ENCODE data around the gene GSN. TPM values are rescaled to one million over a fixed set of nuclear protein-coding genes. Genes with fewer than 3 reads are reported as not detected.
A peak's percentile ranks its signal among the peaks of the same experiment; 100 is the strongest.

The GSN gene
- total RNA-seq, 8 experiments from 2014 or later = 41.1 to 1,937 (median 118) TPM

- in situ Hi-C loops (cut with MboI; ENCODE audit: low pct_unique_long_range_greater_than_20kb in 2 of 9, low sequenced_read_pairs in 9 of 9, unreplicated experiment in 9 of 9) = no loop called here
- 0 to 21% (median 16%) methylated on average over 2 to 8 of the region's 12 CpGs; no CpG with 5 or more reads in 2 of the 10 experiments for WGBS, 10 experiments
These were observed 1.1 kb downstream of the GSN start for GRCh38 chr9:121268851-121269641.

GRCh38 chr9:121269642-121270254, 1.8 kb downstream of the GSN start:
- 0 to 100% (median 54%) methylated on average over 1 to 2 of the region's 5 CpGs; no CpG with 5 or more reads in 4 of the 10 experiments for WGBS, 10 experiments
- no peak overlapping the region for H3K27ac ChIP-seq

More at GRCh38 chr9:121268851-121269641, 1.1 kb downstream of the GSN start:
- ATAC-seq (replicated peaks in 6 of 8) = peak; percentile 0 to 48 (median 4)
- H3K27ac ChIP-seq = no peak overlapping the region
- H3K4me1 ChIP-seq (replicated peaks in 1 of 2) = peaks cover 22 to 27% of the 10 kb centered on the region in 2 donors
- peak overlapping the region; percentile 38 to 88 (median 76) for H3K4me3 ChIP-seq

GRCh38 chr9:121271368-121272341, 3.7 kb downstream of the GSN start:
- Histone ChIP-seq H3K4me1 (replicated peaks in 1 of 2) (peaks cover 22 to 27% of the 10 kb centered on the region in 2 donors), H3K27ac (no peak overlapping the region), H3K4me3 (no peak overlapping the region)
- ATAC-seq (replicated peaks in 6 of 8) = no peak
- WGBS, 10 experiments = 9 to 87% (median 64%) methylated on average over 1 to 7 of the region's 13 CpGs
- in situ Hi-C loops (cut with MboI; ENCODE audit: low pct_unique_long_range_greater_than_20kb in 2 of 9, low sequenced_read_pairs in 9 of 9, unreplicated experiment in 9 of 9) = no loop called here

More at GRCh38 chr9:121269642-121270254, 1.8 kb downstream of the GSN start:
- no peak for ATAC-seq (replicated peaks in 6 of 8)
- H3K4me1 ChIP-seq (replicated peaks in 1 of 2) = peaks cover 22 to 27% of the 10 kb centered on the region in 2 donors
- in situ Hi-C loops (cut with MboI; ENCODE audit: low pct_unique_long_range_greater_than_20kb in 2 of 9, low sequenced_read_pairs in 9 of 9, unreplicated experiment in 9 of 9) = no loop called here
- H3K4me3 ChIP-seq = peak overlapping the region in 4 of 5 donors; percentile 76 to 88 (median 76)

DNA sequence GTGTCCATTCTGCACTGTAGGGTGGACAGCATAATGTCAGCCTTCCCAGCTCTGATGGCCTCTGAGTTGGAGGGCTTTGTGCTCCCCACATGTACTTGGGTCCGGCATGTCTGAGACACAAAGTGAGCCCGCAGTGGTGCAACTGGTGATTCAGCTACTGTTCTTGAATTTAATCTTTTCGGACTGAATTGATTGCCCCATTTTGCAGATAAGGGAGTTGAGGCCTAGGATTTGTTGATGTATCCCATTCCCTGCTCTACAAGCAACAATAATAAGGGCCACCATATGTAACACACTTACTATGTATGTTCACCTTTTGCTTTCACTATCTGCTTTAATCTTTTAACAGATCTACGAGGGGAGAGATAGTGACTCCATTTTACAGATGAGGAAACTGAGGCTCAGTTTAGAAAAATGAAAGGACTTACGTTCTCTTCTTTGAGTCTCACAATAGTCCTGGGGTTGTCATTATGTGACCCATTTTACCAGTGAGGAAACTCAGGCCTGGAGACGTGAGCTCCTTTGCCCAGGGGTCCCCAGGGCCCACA, 4.5 kb downstream of the GSN start:
- peaks cover 22 to 25% of the 10 kb centered on the region in 2 donors for H3K4me1 ChIP-seq (replicated peaks in 1 of 2)
- WGBS, 10 experiments = 60 to 100% (median 88%) methylated on average over 1 to 4 of the region's 6 CpGs; no CpG with 5 or more reads in 2 of the 10 experiments
- no peak overlapping the region for H3K4me3 ChIP-seq
- no peak overlapping the region for H3K27ac ChIP-seq
- in situ Hi-C loops (cut with MboI; ENCODE audit: low pct_unique_long_range_greater_than_20kb in 2 of 9, low sequenced_read_pairs in 9 of 9, unreplicated experiment in 9 of 9) = no loop called here
- ATAC-seq (replicated peaks in 6 of 8) = no peak

GRCh38 chr9:121273064-121273775, 5.3 kb downstream of the GSN start:
- peaks cover 24 to 27% of the 10 kb centered on the region in 2 donors for H3K4me1 ChIP-seq (replicated peaks in 1 of 2)
- no peak overlapping the region for H3K27ac ChIP-seq
- in situ Hi-C loops (cut with MboI; ENCODE audit: low pct_unique_long_range_greater_than_20kb in 2 of 9, low sequenced_read_pairs in 9 of 9, unreplicated experiment in 9 of 9) = no loop called here
- 44 to 100% (median 85%) methylated on average over 1 to 4 of the region's 4 CpGs for WGBS, 10 experiments
- peak in 1 of 8 experiments; percentile 65 for ATAC-seq (replicated peaks in 6 of 8)
- no peak overlapping the region for H3K4me3 ChIP-seq

- in situ Hi-C loops (cut with MboI; ENCODE audit: low pct_unique_long_range_greater_than_20kb in 2 of 9, low sequenced_read_pairs in 9 of 9, unreplicated experiment in 9 of 9) = no loop called here
- Histone ChIP-seq H3K4me3 (no peak overlapping the region), H3K4me1 (replicated peaks in 1 of 2) (peaks cover 16 to 27% of the 10 kb centered on the region in 2 donors), H3K27ac (no peak overlapping the region)
- WGBS, 10 experiments = 30 to 100% (median 90%) methylated on average over 2 to 4 of the region's 4 CpGs
- ATAC-seq (replicated peaks in 6 of 8) = no peak
These were observed 6.9 kb downstream of the GSN start for GRCh38 chr9:121274851-121275250.

GRCh38 chr9:121275781-121276658, 8.1 kb downstream of the GSN start:
- H3K4me1 ChIP-seq (replicated peaks in 1 of 2) = peaks cover 16 to 23% of the 10 kb centered on the region in 2 donors
- H3K4me3 ChIP-seq = no peak overlapping the region
- 10 to 93% (median 88%) methylated on average over 2 to 6 of the region's 8 CpGs; no CpG with 5 or more reads in 2 of the 10 experiments for WGBS, 10 experiments
- H3K27ac ChIP-seq = no peak overlapping the region
- no peak for ATAC-seq (replicated peaks in 6 of 8)
- in situ Hi-C loops (cut with MboI; ENCODE audit: low pct_unique_long_range_greater_than_20kb in 2 of 9, low sequenced_read_pairs in 9 of 9, unreplicated experiment in 9 of 9) = no loop called here

GRCh38 chr9:121277026-121277425, 9.1 kb downstream of the GSN start:
- no peak for ATAC-seq (replicated peaks in 6 of 8)
- in situ Hi-C loops (cut with MboI; ENCODE audit: low pct_unique_long_range_greater_than_20kb in 2 of 9, low sequenced_read_pairs in 9 of 9, unreplicated experiment in 9 of 9) = no loop called here
- peaks cover 7 to 14% of the 10 kb centered on the region in 2 donors for H3K4me1 ChIP-seq (replicated peaks in 1 of 2)
- H3K4me3 ChIP-seq = no peak overlapping the region
- H3K27ac ChIP-seq = no peak overlapping the region
- WGBS, 10 experiments = 50 to 88% (median 81%) methylated on average over 1 of the region's 1 CpG; no CpG with 5 or more reads in 6 of the 10 experiments

DNA sequence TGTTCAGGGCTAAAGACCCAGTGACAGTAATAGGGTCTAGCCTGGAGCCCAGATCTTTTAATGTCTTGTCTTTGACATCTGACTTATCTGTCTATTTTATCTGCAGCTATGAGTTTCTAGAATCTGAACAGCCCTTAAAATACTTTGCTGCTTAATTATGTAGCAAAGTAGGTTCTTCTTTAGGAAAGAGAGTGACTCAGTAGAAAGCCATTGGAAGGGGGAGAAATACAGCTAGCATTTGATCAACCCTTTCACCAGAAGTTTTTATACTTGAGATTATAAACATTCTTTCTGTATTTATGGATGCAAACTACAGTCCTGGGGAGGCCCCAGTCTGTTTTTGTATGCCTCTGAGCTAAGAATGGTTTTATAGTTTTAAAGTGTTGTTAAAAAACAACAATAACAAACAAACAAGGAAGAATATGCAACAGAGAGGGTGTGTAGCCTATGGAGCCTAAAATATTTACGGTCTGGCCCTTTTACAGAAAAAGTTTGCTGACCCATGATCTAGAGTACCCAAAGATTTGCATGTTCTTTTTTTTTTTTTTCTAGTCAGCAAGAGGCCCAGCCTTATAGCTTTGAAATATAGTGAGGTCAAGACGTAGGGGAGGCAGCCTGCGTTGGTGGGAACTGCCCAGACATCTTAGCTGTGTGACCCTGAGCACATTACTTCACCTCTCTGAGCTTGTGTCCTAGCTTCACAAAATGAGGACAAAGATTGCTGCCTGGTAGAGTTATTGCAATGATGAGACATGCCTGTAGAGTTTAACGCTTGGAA, 9.7 kb downstream of the GSN start:
- in situ Hi-C loops (cut with MboI; ENCODE audit: low pct_unique_long_range_greater_than_20kb in 2 of 9, low sequenced_read_pairs in 9 of 9, unreplicated experiment in 9 of 9) = no loop called here
- H3K4me1 ChIP-seq (replicated peaks in 1 of 2) = peaks cover 6 to 12% of the 10 kb centered on the region in 2 donors
- no peak overlapping the region for H3K27ac ChIP-seq
- ATAC-seq (replicated peaks in 6 of 8) = peak in 2 of 8 experiments; percentile 25 to 30
- WGBS, 10 experiments = 0 to 94% (median 63%) methylated on average over 1 to 4 of the region's 4 CpGs; no CpG with 5 or more reads in 2 of the 10 experiments
- no peak overlapping the region for H3K4me3 ChIP-seq

- in situ Hi-C loops (cut with MboI; ENCODE audit: low pct_unique_long_range_greater_than_20kb in 2 of 9, low sequenced_read_pairs in 9 of 9, unreplicated experiment in 9 of 9) = no loop called here
- Histone ChIP-seq H3K4me3 (no peak overlapping the region), H3K4me1 (replicated peaks in 1 of 2) (peaks cover 6 to 12% of the 10 kb centered on the region in 2 donors), H3K27ac (no peak overlapping the region)
- peak; percentile 64 to 85 (median 82) for ATAC-seq (replicated peaks in 6 of 8)
- 5 to 90% (median 47%) methylated on average over 1 to 10 of the region's 13 CpGs; no CpG with 5 or more reads in 2 of the 10 experiments for WGBS, 10 experiments
These were observed 10.7 kb downstream of the GSN start for GRCh38 chr9:121278477-121279261.

Data from motor neuron (in vitro differentiated cells).